Epithelial cell of umbilical artery (primary cell): ENCODE results near the gene RASL11B. TPM values are rescaled to one million over a fixed set of nuclear protein-coding genes. Genes with fewer than 3 reads are reported as not detected.

ENCODE experiments used
- total RNA-seq: library from RNA; depleted of rRNA; stranded (reverse); fragments of >200 nt; gene quantifications from 2 replicates; pipeline ENCODE4 v1.2.3, GENCODE V29; 2014

Gene RASL11B, protein sequence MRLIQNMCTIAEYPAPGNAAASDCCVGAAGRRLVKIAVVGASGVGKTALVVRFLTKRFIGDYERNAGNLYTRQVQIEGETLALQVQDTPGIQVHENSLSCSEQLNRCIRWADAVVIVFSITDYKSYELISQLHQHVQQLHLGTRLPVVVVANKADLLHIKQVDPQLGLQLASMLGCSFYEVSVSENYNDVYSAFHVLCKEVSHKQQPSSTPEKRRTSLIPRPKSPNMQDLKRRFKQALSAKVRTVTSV
- total RNA-seq: 0.15 TPM in 1 of 2 replicates, not detected in the other

GRCh38 chr4:52861879-52862616 is at the start of gene RASL11B:
Gene RASL11B (plus strand): TSS chr4:52862317. CDS start chr4:52862508, 191 bp downstream.

Other genes starting within 250 kb of the RASL11B start
- gene USP46, start 203.0 kb upstream of the RASL11B start, total RNA-seq: 14.7 and 18.5 TPM in 2 replicates
- gene ERVMER34-1, start 110.9 kb upstream of the RASL11B start, total RNA-seq: under 0.01 TPM in 1 of 2 replicates, not detected in the other